GM19452 (cell line): ENCODE data around the gene GCN1.
"Not testable (repeated sequence)": the region's sequence is repeated elsewhere in the genome, so short reads cannot be mapped to it uniquely, and the experiment has no call there.

Experiments used
- ATAC-seq: cut with Tn5 transposase; IDR thresholded peaks from one replicate; pipeline ENCODE4 v1.9.1; 2021; ENCODE audit not compliant: unreplicated experiment

Gene GCN1, protein sequence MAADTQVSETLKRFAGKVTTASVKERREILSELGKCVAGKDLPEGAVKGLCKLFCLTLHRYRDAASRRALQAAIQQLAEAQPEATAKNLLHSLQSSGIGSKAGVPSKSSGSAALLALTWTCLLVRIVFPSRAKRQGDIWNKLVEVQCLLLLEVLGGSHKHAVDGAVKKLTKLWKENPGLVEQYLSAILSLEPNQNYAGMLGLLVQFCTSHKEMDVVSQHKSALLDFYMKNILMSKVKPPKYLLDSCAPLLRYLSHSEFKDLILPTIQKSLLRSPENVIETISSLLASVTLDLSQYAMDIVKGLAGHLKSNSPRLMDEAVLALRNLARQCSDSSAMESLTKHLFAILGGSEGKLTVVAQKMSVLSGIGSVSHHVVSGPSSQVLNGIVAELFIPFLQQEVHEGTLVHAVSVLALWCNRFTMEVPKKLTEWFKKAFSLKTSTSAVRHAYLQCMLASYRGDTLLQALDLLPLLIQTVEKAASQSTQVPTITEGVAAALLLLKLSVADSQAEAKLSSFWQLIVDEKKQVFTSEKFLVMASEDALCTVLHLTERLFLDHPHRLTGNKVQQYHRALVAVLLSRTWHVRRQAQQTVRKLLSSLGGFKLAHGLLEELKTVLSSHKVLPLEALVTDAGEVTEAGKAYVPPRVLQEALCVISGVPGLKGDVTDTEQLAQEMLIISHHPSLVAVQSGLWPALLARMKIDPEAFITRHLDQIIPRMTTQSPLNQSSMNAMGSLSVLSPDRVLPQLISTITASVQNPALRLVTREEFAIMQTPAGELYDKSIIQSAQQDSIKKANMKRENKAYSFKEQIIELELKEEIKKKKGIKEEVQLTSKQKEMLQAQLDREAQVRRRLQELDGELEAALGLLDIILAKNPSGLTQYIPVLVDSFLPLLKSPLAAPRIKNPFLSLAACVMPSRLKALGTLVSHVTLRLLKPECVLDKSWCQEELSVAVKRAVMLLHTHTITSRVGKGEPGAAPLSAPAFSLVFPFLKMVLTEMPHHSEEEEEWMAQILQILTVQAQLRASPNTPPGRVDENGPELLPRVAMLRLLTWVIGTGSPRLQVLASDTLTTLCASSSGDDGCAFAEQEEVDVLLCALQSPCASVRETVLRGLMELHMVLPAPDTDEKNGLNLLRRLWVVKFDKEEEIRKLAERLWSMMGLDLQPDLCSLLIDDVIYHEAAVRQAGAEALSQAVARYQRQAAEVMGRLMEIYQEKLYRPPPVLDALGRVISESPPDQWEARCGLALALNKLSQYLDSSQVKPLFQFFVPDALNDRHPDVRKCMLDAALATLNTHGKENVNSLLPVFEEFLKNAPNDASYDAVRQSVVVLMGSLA (N-terminal part only)

GRCh38 chr12:120194534-120195395, at the start of gene GCN1:
Gene GCN1 (minus strand): TSS chr12:120194715. CDS start chr12:120194697, 18 bp downstream.
- ATAC-seq = peak; percentile 69

DNA sequence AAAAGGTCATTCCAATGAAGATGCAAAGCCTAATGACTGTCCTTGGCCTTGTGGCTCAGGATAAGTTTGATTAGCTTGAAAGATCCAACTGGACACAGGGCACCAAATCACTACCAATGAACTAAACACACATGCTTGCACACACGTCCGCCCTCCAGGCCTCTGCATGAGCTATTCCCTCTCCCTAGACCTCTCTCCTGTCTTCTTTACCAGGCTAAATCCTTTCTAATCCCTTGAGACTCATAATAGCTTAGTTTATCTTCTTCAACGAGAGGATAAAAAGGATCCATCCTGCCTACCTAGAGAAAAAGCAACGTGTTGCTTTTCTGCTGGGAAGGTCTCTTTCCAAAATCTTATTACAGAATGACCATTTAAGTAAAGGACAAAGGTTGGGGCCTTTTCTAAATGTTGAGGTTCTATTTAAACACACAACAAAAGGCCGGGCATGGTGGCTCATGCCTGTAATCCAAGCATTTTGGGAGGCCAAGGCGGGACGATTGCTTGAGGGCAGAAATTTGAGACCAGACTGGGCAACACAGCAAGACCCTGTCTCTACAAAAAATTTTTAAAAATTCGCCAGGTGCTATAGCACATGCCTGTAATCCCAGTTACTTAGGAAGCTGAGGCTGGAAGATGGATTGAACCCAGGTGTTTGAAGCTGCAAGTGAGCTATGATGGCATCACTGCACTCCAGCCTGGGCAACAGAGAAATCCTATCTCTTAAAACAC, 48.6 kb upstream of the GCN1 start:
- ATAC-seq = no peak

DNA sequence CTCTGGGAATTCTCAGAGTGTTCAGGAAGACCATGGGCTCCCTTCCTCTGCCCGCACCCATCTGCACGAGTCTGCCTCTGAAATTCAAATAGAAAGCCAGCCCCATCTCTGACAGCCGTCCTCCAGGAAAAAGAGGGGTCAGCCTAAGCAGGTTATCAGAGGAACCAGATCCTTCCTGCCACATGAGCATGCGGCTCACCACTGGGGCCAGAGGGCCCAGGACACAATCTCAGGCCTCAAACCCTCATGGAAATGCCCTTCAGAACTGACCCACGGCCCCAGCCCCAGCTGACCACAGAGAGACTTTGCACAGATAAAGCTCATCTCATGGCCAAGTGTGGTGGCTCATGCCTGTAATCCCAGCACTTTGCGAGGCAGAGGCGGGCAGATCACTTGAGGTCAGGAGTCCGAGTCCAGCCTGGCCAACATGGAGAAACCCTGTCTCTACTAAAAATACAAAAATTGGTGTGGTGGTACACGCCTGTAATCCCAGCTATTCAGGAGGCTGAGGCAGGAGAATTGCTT, 47.8 kb upstream of the GCN1 start:
- ATAC-seq = no peak

GRCh38 chr12:120241561-120242274, 47.2 kb upstream of the GCN1 start:
- no peak for ATAC-seq

DNA sequence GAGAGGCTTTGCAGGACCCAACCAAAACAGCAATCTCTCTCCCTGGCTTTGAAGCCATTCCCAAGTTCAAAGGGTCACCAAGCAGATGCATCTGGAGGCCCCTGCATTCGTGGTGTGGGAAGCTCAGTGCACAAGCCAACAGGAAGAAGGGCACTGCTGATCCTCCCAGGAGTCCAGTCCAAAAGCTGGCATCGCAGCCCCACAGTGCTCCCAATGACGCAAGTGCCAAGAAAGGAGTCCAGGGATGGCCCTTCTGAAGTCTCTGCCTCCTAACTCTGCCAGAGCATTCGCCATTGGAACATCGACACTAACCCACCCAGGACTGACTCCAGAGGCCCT, 45.9 kb upstream of the GCN1 start:
- no peak for ATAC-seq

DNA sequence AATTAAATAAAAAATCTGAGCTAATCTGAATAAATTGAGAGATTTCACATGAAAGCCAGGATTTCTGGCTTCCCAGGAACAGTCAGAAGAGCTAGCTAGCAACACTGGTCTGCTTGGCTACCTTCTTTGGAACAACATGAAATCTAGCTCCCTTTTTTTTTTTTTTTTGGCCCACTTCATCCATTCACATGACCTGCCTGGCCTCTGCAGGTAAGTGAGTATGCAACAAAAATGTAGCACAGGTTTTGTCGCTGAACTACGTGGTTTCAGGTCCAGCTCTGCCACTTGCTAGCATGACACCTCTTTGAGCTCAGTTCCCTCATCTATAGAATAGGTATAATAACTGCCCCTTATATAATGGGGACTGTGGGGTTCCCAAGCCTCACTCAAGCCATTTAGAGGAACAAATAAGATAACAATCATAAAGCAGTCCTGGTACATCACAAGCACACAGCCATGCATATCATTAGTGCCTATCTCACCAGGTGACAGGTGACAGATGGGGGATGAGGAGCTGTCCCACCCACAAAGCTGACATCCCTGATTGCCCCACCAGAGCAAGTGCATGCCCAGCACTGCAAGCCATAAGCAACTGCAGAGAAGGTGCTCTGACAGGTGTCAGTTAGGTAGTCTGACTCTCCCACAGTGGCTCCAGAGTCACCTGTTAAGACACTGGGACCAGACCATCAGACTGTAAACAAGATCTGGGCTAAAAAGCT, 45.4 kb upstream of the GCN1 start:
- no peak for ATAC-seq

DNA sequence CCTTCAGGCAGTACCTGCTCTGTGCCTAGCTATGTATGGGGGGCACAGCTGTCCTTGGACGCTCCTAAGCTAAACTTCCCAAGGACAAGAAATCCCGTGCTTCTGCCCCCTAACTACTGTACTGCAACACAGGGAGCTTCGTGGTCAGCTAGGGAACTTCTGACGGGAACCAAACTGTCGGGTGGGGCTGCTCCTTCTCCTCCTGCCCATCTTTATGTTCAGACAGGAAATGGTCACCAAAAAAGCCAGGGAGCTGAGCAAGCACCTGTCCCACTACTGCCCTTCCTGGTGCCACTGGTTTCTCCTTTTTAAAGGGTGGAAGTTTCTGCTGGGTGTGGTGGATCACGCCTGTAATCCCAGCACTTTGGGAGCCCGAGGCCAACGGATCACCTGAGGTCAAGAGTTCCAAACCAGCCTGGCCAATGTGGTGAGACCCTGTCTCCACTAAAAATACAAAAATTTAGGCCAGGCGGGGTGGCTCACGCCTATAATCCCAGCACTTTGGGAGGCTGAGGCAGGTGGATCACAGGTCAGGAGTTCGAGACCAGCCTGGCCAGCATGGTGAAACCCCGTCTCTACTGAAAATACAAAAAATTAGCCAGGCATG, 44.4 kb upstream of the GCN1 start:
- no peak for ATAC-seq

DNA sequence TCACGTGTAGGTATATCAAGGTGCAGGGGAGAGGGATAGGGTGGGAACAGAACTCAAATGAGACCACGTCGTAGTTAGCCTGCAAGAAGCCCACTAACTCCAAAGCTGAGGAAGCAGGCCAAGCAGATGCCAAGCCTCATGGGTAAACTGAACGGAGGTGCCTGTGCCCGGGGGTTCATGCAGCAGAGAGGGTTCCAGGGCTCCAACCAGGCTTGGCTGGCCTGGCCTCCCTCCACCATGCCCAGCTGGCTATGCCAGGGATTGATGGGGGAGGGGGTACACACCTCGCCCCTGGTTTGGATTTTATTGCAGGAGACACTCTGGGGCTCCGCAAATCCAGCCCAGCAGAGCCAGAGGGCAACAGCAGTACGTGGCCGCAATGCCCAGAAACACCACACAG, 43.7 kb upstream of the GCN1 start:
- ATAC-seq = no peak

- no peak for ATAC-seq
Measured at GRCh38 chr12:120237360-120238171, 43.1 kb upstream of the GCN1 start.

GRCh38 chr12:120236809-120237208, 42.3 kb upstream of the GCN1 start:
- not testable (repeated sequence) for ATAC-seq

DNA sequence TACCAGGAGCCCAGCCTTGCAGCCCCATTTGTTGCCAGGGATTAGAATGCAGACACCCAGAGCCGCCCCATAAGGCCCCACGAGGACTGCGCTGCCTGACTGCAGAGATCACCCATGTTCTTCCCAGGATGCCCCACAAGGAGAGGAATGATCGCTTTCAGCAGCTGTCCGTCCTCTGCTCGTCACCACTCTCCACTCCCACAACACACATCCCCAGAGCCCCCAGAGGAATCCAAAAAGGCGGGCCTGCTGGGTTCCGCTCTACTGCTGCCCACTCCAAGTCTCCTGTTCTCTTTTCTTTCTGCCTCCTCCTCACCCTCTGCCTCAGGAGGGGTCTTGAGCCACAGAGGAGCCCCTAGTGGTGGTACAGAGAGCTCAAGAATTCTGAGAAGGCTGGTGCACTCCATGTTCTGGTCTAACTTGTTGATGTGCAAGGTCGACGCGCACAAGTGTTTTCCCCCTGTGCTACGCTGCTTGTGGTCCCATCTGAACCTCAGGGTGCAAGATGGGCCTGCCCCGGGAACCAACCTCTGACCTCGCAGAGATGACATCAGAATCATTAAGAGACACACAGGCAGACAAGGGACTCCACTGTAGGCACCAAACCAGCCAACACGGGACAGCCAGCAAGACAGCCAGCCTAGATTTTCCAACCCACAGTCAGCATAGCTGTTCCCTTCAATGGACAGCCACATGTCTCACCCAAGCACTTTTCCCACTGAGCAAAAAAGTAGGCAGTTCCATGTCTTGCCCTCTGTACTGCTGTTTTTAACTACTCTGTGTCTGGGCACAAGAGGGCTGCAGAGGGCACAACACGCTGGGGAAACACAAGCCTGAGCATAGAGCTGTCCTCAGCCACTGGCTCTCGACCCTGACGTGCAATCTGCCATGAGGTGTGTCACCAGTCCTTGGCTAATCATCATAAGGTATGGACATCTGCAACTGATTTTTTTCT, 41.1 kb upstream of the GCN1 start:
- no peak for ATAC-seq

DNA sequence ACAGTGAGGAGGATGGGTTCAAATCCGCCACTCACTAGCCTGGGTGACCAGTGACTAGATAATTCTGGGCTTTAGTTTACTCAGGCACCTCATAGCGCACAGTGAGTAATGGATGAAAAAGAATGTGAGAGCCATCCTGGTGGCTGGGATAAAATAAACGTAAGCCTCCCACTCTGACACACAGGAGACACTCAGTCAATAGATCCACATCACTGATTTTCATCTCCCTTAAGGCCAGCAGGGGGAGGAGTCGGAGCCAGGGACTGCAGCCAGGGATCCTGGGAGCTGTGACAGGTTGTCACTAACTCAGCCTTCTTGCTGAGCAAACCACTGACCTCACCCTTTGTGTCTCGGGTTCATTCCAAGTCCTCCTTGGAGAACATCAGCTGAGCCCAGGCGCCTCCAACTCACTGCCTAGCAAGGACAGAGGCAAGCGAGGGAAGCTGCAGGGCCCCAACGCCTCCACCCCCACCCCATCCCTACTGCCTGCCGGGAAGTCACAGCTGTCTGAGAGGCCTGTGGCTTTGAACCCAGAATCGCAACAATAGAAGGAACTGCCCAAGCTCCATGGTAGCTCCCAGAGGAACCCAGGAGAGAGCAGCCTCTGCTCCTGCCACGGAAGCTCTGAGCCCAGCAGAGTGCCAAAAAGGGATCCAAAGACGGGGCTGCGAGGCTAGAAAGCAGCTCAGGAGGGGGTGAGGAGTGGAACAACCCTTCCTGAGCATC, 40.3 kb upstream of the GCN1 start:
- ATAC-seq = no peak

DNA sequence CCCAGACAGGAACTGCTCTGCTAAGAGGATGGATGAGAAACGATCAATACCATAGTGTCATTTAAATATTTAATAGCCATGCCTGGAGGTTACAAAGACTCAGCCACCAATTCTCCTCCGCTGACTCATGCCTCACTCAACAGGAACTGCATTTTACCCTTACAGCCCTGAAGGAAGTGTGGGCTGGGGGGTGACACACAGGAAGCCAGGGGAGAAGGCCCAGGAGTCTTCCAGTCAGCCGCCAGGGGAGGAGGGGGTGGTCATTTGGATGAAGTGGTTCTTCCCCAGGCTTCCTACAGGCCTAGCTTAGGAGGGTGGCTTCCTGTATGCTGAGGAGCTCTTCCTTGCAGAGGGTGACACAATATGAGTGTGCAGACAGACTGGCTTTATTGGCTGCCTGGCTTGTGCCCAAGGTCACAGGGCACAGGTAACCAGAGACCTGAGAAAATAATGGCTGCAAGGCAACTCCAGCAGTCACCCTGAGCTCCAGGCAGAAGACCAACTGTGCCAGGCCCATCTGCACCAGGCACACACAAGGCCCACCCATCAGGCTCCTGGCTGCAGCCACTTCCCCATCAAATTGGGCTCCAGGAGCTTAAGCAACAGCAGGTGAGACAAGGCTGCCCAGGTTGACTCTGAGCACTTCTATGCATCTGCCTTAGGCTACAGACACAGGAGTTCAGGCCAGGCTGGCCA, 36.9 kb upstream of the GCN1 start:
- ATAC-seq = no peak

GRCh38 chr12:120230974-120231315, 36.4 kb upstream of the GCN1 start:
- no peak for ATAC-seq
